Activated naive CD8-positive, alpha-beta T cell treated with anti-CD3 and anti-CD28 coated beads for 36 hours (primary cell): ENCODE results near the gene MANSC1. TPM values are rescaled to one million over a fixed set of nuclear protein-coding genes. Genes with fewer than 3 reads are reported as not detected.
"Not testable (repeated sequence)": the region's sequence is repeated elsewhere in the genome, so short reads cannot be mapped to it uniquely, and the experiment has no call there.

Experiments used
- DNase-seq: peaks from one replicate; pipeline ENCODE4 v3.0.0; 2021
- H3K27ac Mint-ChIP-seq: one replicate; pipeline ENCODE4 v1.8.0; 2022; ENCODE audit warnings: mild to moderate bottlenecking, moderate library complexity, mixed read lengths
- H3K27me3 Mint-ChIP-seq: one replicate; pipeline ENCODE4 v1.8.0; 2022; ENCODE audit warnings: mild to moderate bottlenecking, mixed read lengths
- H3K36me3 Mint-ChIP-seq: one replicate; pipeline ENCODE4 v1.8.0; 2021; ENCODE audit warnings: mild to moderate bottlenecking, mixed read lengths
- H3K4me1 Mint-ChIP-seq: one replicate; pipeline ENCODE4 v1.8.0; 2021; ENCODE audit warnings: mixed read lengths
- H3K4me3 Mint-ChIP-seq: one replicate; pipeline ENCODE4 v1.8.0; 2022; ENCODE audit warnings: mild to moderate bottlenecking, moderate library complexity, mixed read lengths
- H3K9me3 Mint-ChIP-seq: one replicate; pipeline ENCODE4 v1.8.0; 2022; ENCODE audit warnings: mixed read lengths
- total RNA-seq, 2 experiments: library from RNA; stranded (reverse); gene quantifications; one replicate each; pipeline ENCODE4 v1.2.3, GENCODE V29; 2021

Gene MANSC1
- total RNA-seq, 2 experiments from 2014 or later = 0.43 to 0.76 TPM

- DNase-seq = no peak
- Mint-ChIP-seq H3K36me3 (no peaks in the 10 kb centered on the region), H3K4me1 (peaks cover 6% of the 10 kb centered on the region), H3K9me3 (peaks cover 2% of the 10 kb centered on the region), H3K27ac (no peak overlapping the region), H3K4me3 (no peak overlapping the region), H3K27me3 (no peaks in the 10 kb centered on the region)
Observed at GRCh38 chr12:12315838-12316237, 34.2 kb downstream of the MANSC1 start.

DNA sequence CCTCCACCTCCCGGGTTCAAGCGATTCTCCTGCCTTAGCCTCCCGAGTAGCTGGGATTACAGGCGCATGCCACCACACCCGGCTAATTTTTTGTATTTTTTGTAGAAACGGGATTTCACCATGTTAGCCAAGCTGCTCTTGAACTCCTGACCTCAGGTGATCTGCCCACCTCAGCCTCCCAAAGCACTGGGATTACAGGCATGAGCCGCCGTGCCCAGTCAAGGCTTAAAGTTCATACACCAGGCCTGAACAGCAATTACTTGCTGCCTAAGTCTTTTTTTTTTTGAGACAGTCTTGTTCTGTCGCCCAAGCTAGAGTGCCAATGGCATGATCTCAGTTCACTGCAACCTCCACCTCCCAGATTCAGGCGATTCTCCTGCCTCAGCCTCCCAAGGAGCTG, 39.3 kb downstream of the MANSC1 start:
- not testable (repeated sequence) for H3K36me3 Mint-ChIP-seq, DNase-seq, H3K27me3 Mint-ChIP-seq, H3K9me3 Mint-ChIP-seq, H3K27ac Mint-ChIP-seq, H3K4me1 Mint-ChIP-seq, H3K4me3 Mint-ChIP-seq

DNA sequence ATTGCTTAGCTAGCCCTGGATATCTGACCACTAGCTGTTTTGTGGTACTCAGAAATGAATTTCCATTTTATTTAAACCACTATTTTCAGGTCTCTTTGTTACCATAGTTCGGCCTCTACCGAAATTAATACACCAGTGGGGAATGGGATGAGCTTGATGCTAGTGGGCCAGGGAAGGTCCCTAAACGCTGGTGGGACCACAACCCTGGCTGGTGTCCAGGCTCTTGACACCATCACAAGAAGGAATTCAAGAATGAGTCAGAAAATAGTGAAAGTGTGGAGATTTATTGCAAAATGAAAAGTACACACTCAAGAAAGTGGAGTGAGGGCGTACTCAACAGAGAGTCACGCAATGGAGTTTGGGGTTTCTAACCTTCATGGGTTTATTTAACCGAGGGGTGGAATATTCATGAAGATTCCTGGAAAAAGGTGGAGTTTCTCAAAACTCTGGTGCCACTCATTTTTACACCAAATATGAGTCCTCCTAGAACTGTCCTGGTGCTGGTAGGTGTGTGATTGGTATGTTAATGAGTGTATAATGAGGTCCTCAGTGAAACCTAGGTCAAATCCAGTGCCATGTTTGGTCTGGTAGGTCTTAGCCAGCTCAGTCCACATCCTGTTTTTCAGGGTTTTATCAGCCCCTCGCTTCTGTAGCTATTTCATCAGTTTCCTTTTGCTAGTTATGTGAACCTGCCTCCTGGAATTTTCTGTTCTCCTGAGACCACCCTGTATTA, 44.3 kb downstream of the MANSC1 start:
- H3K27me3 Mint-ChIP-seq = no peaks in the 10 kb centered on the region
- DNase-seq = no peak
- H3K4me3 Mint-ChIP-seq = no peak overlapping the region
- H3K9me3 Mint-ChIP-seq = no peaks in the 10 kb centered on the region
- H3K27ac Mint-ChIP-seq = no peak overlapping the region
- H3K4me1 Mint-ChIP-seq = no peaks in the 10 kb centered on the region
- no peaks in the 10 kb centered on the region for H3K36me3 Mint-ChIP-seq

GRCh38 chr12:12302976-12303375, 47.1 kb downstream of the MANSC1 start:
- Mint-ChIP-seq H3K4me3 (no peak overlapping the region), H3K9me3 (no peaks in the 10 kb centered on the region), H3K4me1 (no peaks in the 10 kb centered on the region), H3K36me3 (no peaks in the 10 kb centered on the region), H3K27ac (no peak overlapping the region), H3K27me3 (no peaks in the 10 kb centered on the region)
- DNase-seq = no peak

DNA sequence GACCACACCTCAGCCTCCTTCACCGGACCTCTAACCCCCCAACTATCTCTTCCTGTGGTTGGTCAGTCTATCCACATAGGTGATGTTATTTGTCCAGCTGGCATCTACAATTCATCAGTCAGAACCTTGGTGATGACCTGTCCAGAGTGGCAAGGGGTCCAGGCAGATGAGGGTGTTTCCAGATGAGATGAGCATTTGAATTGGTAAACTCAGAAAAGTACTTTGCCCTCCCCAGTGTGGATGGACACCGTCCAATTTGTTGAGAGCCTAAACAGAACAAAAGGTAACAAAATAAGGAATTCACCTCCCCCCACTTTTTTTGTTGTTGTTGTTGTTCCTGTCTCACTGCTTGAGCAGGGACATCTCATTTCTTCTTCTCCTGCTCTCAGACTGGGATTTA, 48.9 kb downstream of the MANSC1 start:
- H3K36me3 Mint-ChIP-seq = no peaks in the 10 kb centered on the region
- no peaks in the 10 kb centered on the region for H3K9me3 Mint-ChIP-seq
- H3K27me3 Mint-ChIP-seq = no peaks in the 10 kb centered on the region
- H3K4me1 Mint-ChIP-seq = no peaks in the 10 kb centered on the region
- H3K27ac Mint-ChIP-seq = no peak overlapping the region
- no peak overlapping the region for H3K4me3 Mint-ChIP-seq
- no peak for DNase-seq

- no peaks in the 10 kb centered on the region for H3K27me3 Mint-ChIP-seq
- H3K4me1 Mint-ChIP-seq = no peaks in the 10 kb centered on the region
- H3K4me3 Mint-ChIP-seq = no peak overlapping the region
- no peak for DNase-seq
- no peaks in the 10 kb centered on the region for H3K36me3 Mint-ChIP-seq
- H3K27ac Mint-ChIP-seq = no peak overlapping the region
- no peaks in the 10 kb centered on the region for H3K9me3 Mint-ChIP-seq
Observed at GRCh38 chr12:12297201-12297830, 52.7 kb downstream of the MANSC1 start.

- Mint-ChIP-seq H3K4me3 (no peak overlapping the region), H3K27me3 (no peaks in the 10 kb centered on the region), H3K9me3 (no peaks in the 10 kb centered on the region), H3K4me1 (peaks cover 7% of the 10 kb centered on the region), H3K27ac (no peak overlapping the region), H3K36me3 (no peaks in the 10 kb centered on the region)
- no peak for DNase-seq
Observed at GRCh38 chr12:12294215-12295005, 55.6 kb downstream of the MANSC1 start.

DNA sequence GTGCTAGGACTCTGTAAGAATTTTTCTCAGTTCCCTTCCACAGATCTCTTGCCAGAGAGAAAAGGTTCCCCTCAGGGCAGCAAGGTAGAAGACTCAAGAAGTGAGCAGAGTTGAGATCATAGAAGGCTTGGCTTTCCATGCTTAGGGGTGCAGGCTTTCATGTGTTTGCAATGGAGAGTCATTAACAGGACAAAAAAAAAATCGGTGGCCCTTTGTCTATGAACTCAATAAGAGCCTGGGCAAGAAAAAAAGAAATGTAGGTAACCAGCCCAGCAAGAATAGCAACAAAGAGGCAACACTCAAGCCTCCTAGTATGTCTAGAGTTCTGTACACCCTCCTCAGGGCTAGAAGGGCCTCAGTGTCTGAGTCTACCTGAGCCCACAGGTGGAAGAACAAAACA, 59.8 kb downstream of the MANSC1 start:
- Mint-ChIP-seq H3K4me3 (no peak overlapping the region), H3K36me3 (no peaks in the 10 kb centered on the region), H3K27ac (no peak overlapping the region), H3K9me3 (no peaks in the 10 kb centered on the region), H3K4me1 (peaks cover 7% of the 10 kb centered on the region), H3K27me3 (no peaks in the 10 kb centered on the region)
- no peak for DNase-seq

DNA sequence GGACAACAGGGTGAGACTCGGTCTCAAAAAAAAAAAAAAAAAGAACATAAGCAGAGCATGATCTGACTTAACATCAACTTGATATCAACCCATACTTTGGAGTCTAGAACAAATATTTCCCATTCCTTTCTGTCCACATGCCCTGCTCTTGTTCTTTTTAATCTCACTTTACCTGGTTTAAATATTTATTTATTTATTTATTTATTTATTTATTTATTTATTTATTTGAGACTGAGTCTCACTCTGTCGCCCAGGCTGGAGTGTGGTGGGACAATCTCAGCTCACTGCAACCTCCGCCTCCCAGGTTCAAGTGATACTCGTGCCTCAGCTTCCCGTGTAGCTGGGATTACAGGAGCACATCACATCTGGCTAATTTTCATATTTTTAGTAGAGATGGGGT, 63.6 kb downstream of the MANSC1 start:
- no peak overlapping the region for H3K4me3 Mint-ChIP-seq
- H3K9me3 Mint-ChIP-seq = no peaks in the 10 kb centered on the region
- H3K27ac Mint-ChIP-seq = no peak overlapping the region
- peaks cover 7% of the 10 kb centered on the region for H3K4me1 Mint-ChIP-seq
- peaks cover 11% of the 10 kb centered on the region for H3K27me3 Mint-ChIP-seq
- DNase-seq = no peak
- H3K36me3 Mint-ChIP-seq = no peaks in the 10 kb centered on the region

- peaks cover 11% of the 10 kb centered on the region for H3K27me3 Mint-ChIP-seq
- H3K36me3 Mint-ChIP-seq = no peaks in the 10 kb centered on the region
- peaks cover 2% of the 10 kb centered on the region for H3K9me3 Mint-ChIP-seq
- no peak overlapping the region for H3K4me3 Mint-ChIP-seq
- DNase-seq = no peak
- no peaks in the 10 kb centered on the region for H3K4me1 Mint-ChIP-seq
- no peak overlapping the region for H3K27ac Mint-ChIP-seq
Observed at GRCh38 chr12:12282761-12283425, 67.1 kb downstream of the MANSC1 start.

DNA sequence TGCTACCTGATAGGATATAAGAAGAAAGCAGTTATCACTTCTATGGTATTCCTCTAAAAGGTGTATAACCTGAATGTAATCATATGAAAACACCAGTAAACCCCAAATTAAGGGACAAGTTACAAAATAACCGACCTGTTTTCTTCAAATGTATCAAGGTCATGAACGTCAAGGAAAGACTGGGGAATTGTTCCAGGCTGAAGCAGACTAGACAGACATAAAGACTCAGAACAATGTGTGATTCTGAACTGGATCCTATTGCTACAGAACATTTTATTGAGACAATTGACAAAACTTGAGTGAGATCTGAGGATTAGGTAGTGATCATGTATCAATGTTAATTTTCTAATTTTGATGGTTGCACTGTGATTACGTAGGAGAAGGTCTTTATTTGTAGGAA, 67.8 kb downstream of the MANSC1 start:
- peaks cover 11% of the 10 kb centered on the region for H3K27me3 Mint-ChIP-seq
- peaks cover 1% of the 10 kb centered on the region for H3K36me3 Mint-ChIP-seq
- no peaks in the 10 kb centered on the region for H3K4me1 Mint-ChIP-seq
- no peak overlapping the region for H3K27ac Mint-ChIP-seq
- no peak overlapping the region for H3K4me3 Mint-ChIP-seq
- no peak for DNase-seq
- peaks cover 9% of the 10 kb centered on the region for H3K9me3 Mint-ChIP-seq

GRCh38 chr12:12281134-12281533, 68.9 kb downstream of the MANSC1 start:
- Mint-ChIP-seq H3K4me3 (no peak overlapping the region), H3K4me1 (no peaks in the 10 kb centered on the region), H3K36me3 (peaks cover 1% of the 10 kb centered on the region), H3K27ac (no peak overlapping the region), H3K9me3 (peaks cover 11% of the 10 kb centered on the region), H3K27me3 (peaks cover 11% of the 10 kb centered on the region)
- DNase-seq = no peak

DNA sequence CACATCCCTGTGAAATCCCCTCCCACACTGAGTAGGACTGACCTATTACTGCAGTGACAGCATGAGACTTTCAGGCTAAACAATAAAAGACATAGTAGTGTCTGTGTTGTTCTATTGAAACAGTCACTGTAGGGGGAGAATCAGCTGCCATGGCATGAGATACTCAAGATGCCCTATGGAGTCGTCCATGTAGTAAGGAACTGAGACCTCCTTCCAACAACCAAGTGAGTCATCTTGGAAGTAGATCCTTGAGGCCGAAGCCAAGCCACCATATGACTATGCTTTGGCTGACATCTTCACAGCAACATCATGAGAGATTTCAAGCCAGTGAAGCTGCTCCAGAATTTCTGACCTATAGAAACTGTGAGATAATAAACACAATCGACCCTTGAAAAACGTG, 71.1 kb downstream of the MANSC1 start:
- no peaks in the 10 kb centered on the region for H3K4me1 Mint-ChIP-seq
- no peak overlapping the region for H3K4me3 Mint-ChIP-seq
- no peak for DNase-seq
- peaks cover 1% of the 10 kb centered on the region for H3K36me3 Mint-ChIP-seq
- no peak overlapping the region for H3K27ac Mint-ChIP-seq
- peaks cover 11% of the 10 kb centered on the region for H3K27me3 Mint-ChIP-seq
- peaks cover 15% of the 10 kb centered on the region for H3K9me3 Mint-ChIP-seq
